Activated CD4-positive, alpha-beta T cell treated with anti-CD3 and anti-CD28 coated beads, Interleukin-2, amount 50 U/mL, for 48 hours (primary cell): ENCODE measurements around the gene MTRF1.

ENCODE experiments used
- DNase-seq, 2 experiments: peaks; one replicate each; pipeline ENCODE4 v3.0.0-alpha.2; 2020

The MTRF1 gene

DNA sequence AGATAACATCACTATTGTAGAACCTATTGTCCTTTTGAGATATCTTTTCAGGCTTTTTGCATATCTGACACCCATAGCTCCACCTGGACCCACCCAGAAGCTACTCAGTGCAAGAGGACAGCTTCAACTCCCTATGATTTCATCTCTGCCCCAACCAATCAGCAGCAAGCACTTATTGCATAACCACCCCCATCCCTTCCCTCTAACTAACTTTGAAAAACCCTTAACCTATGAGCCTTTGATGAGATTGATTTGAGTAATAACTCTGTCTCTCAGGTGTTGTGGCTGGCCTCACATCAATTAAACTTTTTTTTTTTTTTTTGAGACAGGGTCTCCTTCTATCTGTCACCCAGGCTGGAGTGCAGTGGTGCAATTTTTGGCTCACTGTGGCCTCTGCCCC lies 13.4 kb upstream of the MTRF1 start:
- no peak for DNase-seq

DNA sequence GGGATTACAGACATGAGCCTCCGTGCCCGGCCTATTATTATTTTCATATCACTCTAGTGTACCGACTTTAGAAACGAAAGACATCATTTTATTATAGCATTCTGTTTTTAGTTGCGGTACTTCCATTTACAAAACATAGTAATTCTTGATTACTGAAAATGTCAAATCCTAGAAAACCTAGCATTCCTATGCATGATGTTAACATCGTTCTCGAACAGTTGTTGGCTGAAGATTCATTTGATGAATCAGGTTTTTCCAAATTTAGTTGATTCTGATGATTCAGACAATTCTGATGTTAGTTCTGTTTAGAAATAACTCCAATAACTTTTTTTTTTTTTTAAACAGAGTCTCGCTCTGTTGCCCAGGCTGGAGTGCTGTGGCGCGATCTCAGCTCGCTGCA lies 11.5 kb upstream of the MTRF1 start:
- DNase-seq = no peak

DNA sequence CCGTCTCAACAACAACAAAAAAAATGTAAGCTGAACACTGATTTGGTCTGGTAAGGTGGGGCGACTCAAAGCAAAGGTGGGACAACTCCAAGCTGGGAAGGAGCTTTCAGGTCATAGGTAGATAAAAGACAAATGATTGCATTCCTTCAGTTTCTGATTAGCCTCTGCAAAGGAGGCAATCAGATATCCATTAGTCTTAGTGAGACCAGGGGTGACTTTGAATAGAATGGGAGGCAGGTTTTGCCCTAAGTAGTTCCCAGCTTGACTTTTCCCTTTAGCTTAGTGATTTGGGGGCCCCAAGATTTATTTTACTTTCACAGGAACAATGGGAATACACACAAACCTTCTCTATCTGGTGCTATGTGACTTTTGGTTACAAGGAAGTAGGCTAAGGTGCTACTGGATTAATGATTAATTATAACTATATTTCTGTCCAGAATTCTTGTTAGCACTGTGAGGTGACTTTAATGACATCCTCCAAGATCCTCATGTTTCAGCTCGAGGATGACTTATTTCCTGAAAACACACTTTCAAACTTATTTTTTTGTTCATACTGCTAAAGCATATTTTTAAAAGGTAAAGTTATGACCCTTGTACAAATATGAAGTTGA lies 10.6 kb upstream of the MTRF1 start:
- no peak for DNase-seq

DNA sequence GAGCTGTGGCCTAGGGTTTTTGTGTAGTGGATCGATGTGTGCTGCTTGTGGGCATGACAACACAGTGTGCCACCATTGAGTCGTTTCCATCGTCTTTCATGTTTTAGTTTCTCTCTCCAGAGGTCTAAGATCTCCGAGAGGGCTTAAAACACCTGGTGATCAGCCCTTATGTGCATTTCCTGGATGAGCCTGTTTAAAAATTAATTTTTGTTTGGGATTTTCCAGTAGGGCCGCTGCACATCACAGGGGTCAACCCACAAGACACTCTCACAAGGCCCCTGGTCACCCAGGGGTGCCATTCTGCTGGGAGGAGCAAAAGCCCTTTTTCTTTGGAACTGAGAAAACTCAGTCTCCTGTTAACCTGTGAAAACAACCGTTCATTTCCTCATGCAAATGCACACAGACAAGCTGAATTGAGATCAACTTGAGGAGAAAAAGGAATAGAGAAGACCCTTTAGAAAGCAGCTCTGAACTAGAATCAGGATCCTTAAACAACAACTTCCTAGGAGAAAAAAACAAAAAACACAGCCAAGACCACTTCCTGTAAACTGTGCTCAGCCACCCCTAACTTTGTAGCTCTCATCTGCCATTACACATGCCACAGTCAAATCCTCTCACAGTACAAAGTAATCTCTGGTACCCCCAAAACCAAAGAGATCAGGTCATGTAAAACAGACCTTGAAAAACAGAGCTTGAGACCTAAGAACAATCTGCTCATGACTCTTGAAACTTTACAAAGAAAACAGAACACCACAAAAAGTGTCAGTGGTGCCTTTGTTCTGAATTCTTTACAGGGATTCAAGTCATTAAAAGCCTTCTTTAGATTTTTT lies 8.3 kb upstream of the MTRF1 start:
- DNase-seq = no peak

DNA sequence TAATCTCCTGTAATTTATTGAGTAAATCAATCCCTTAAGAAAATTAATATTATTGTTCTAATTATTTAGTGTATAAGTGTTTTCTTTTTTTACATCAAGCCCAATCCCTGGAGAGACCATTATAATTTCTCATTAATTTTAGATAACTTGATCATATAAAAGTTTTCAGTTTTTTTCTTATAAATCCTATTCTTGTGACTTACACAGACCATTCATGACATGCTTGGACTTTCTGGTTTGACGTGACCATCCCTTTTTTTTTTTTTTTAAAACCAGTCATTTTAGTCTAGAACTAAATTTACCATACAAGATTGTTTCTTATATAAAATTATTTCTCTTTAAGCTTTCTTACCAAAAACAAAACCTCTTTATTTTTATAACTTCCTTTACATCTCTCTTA lies 5.4 kb upstream of the MTRF1 start:
- no peak for DNase-seq

DNA sequence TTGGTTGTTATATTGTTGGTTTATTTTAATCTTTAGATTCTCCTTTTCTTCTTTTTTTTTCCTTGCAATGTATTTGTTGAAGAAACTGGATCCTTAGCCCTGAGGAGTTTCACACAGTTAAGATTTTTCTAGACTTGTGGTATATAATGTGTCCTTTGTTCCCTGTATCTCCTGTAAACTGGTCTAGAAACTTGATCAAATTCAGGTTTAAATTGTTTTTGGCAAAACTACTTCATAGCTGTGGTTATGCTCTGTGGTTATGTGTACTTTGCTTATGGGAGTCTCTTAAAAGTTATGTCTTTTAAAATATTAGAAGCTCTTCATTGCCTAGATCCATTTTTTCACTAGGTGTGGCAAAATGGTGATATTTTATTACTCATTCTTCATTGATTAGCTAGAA lies 3.7 kb upstream of the MTRF1 start:
- no peak for DNase-seq

DNA sequence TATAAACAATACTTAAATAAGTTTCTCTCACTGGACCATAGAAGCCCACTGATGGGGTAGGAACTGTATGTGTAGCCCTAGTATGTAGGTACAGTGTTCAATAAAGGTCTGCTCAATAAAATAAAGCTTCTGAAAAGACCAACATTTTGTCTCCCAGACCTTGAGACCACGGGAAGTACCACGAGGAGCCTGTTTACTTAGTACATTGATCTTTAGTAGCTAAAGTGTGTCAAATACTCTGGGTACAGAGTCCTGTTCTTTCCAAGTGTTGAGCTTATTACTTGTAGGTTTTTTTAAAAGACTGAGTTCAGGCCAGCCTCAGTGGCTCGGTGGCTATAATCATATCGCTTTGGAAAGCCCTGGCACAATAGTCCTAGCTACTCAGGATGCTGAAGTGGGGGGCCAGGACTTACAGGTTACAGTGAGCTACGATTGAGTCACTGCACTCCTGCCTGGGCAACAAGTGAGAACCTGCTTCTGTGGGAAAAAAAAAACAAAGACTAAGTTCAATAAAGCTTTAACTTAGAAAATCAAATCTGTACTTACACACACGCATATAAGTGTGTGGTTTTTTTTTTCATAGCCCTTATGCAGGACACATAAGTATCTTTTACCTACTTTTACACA lies 3.4 kb downstream of the MTRF1 start:
- no peak for DNase-seq

DNA sequence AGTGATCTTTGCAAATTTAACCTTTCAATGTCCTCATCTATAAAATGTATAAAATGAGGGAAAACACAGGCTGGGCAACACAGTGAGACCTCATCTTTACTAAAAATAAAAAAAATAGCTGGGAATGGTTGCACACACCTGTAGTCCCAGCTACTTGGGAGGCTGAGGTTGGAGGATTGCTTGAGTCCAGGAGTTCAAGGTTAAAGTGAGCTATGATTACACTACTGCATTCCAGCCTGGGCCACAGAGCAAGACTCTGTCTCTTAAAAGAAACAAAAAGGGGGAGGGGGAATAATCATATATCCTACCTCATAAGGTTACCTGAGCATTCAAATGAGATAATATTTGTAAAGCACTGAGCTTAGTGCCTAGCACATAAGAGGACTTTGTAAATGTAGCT lies 5.8 kb downstream of the MTRF1 start:
- no peak for DNase-seq

DNA sequence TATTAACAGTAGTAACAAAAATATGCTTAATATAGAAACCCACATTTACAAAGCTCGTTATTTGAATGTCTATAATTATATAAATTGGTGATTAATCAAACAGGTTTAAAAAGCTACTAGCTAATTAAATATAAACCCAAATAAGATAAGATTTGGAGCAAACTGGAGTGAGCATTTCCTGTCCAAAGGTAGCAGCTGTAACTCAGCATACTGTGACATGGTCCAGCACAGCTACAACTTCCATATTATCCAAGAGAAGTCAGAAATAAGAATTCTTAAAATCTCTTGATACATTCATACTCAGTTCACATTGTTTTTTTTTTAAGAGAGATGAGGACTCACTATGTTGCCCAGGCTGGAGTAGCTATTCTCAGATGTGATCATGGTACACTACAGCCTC lies 8.5 kb downstream of the MTRF1 start:
- no peak for DNase-seq

DNA sequence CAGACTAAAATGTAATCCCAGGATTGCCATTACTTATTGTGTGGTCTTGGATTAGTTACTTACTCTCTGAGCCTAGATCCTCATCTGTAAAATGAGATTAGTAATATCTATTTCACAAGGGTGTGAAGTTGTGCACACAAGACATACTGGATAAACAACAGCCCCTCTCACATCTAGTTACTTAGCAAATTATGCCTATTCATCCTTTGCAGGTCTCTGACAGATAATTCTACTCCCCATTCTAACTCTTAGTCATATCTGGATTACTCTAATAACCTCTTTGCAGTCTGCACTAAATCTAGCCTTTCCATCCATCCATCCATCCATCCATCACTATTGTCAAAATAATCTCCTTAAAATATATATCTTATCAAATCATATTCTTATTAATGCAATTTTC lies 12.4 kb downstream of the MTRF1 start:
- DNase-seq = no peak

DNA sequence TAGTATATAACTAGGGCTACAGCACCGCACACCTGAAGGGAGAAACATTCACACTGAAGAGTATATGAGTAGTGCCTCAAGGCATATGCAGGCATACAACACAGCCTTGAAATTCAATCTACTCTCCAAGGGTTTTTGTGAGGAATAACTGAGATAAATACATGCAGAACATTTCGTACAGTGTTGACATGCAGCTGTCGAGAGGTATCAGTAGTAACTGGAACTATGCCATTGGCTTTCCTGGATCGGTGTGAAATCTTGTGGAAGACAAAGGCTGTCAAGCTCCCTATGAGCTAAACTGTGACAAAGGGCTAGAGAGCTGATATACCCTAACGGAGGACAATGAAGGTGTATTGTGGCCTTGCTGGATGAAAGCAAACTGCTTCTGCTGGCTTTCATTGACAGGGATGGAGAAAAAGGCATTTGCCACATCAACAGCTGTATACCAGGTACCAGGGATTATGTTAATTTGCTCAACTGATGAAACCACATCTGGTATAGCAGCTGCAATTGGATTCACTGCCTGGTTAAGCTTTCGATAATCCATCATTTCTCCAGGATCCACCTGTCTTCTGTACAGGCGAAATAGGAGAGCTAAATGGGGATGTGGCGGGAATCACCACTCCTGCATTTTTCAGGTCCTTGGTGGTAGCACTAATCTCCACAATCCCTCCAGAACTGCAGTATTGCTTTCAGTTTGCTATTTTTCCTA lies 16.3 kb downstream of the MTRF1 start:
- no peak for DNase-seq

DNA sequence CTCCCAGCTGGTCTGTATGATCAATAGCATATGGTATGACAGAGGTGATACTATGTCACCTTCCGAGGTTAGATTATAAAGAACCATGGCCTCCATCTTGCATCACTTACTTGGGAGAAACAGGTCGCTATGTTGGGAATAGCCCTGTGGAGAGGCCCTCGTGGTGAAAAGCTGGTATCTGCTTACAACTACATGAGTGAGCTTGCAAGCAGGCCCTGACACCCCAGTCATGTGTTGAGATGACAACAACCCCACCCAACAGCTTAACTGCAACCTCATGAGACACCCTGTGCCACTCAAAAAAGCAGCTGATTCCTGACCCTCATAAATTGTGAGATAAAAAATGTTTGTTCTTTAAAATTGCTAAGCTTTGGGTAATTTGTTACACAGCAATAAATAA lies 18.8 kb downstream of the MTRF1 start:
- no peak for DNase-seq

DNA sequence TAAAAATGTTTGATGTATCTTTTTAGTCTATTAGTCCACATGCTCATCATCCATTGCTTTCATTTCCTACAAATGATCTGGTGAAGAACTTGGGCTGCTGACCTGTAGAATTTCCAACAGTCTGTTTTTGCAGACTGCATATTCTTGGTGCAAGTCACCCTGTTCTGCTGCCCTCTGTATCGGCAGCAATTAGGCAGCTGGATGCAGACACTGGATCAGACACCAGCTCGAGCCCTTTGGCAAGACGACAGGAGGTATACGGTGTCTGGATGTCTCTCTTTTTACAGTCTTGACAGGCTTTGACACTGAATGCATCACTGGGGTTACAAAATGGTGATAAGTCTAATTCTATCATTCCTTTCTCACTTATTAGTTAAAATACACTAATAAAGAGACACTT lies 21.8 kb downstream of the MTRF1 start:
- DNase-seq = no peak

DNA sequence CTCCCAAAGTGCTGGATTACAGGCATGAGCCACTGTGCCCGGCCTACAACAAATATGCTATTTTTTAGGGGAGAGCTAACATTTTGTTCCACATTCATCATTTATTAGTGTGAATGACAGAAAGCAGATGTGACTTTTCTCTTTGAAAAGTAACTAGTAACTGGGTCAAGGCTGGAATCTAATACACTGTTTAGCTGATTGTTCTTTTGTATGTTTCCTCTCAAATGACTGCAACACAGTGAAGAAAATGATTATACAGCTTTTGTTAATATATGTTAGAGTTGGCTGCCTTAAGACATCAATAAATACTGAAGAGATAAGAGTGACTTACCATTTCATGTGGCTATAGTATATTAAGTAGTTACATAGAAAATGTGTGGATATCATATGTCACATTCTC lies 27.0 kb downstream of the MTRF1 start:
- no peak for DNase-seq

DNA sequence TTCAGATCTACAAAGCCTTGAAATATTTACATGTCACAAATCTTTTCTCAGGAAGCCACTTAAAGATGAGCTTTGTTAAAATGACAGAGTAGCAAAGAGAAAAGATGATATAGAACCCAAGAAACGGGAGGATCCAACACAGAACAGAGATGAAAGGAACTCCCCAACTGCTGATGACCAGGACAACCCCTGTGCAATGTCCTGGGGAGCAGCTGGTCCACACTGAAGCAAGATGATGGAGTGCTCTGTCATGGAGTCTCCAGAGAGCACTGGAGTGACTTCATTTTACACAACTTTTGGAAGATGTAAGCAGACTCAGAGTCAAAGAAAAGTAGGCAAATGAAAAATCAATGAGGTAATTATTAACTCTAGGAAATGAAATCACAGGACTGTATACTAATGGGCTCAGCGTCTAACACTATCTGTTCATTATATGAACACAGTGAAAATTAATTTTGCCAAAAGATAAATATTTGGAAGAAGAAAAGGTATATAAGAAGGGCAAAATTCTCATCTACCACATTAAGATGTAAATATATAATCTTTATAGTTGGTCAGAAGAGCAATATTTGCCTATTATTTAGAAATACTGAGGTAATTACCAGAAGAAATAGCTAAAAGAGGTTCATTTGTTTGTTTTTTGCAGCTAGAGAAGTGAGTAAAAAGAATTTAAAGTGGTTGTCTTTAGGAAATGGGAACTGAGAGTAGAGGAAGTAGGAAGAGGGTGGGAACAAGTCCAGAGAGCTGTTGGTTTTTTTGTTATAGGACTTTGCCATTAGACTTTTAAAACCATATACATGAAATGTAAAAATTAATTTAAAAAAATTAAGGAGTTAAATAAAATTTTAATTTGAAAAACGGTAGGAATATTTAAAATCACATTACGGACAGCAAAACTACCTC lies 30.5 kb downstream of the MTRF1 start:
- DNase-seq = no peak

DNA sequence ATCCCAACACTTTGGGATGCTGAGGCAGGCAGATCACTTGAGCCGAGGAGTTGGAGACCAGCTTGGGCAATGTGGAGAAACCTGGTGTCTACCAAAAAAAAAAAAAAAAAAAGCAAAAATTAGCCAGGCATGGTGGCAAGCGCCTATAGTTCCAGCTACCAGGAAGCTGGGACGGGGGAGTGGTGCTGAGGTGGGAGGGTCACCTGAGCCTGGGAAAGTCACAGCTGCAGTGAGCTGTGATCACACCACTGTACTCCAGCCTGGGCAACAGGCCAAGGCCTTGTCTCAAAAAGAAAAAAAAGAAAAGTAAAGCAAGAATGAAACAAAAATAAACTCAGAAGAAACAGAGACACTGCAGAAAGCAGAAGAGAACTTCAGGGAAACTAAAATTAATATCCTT lies 31.6 kb downstream of the MTRF1 start:
- DNase-seq = no peak

DNA sequence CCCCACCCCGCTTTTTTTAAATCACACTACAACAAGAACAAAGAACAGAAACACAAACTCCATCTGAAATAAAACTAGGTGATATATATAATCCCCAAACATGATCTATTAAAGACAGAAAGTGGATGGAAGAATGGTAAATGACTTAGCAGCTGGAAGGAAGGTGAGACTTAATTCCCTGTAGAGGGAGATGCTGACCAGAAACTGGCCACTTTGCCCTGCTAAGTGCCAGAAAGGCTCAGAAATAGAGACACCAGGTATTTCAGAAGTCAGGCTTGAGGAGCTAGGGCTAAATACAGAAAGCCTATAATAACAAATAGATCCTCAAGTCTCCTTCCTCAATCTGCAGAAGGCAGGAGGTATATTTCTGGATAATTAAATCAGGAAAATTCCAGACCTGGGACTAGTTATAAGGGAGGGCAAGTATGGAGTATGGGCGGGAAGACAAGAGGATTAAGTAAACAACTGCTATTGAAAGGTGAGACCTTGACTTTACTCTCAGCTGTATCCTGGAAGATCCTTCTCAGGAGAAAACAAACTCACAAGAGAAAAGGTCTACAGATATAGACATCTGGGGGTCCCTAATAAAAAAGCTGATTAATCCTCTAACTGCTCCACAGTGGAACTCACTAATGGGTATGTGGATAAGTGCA lies 32.2 kb downstream of the MTRF1 start:
- no peak for DNase-seq

DNA sequence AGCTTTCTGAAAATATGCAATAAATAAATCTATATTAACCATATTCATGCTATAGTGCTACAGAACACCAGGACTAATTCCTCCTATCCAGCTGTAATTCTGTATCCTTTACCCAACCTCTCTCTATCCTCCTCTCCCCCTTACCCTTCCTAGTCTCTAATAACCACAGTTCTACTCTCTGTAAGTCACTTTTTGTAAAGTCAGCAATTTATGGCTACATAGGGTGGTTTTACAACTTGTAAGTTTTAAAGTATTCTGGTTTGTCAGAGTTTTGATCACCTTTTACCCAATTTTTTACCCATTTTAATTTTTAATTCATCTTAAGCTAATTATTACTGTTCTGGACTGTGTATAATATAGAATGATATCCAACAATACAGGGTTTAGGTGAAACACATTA lies 34.0 kb downstream of the MTRF1 start:
- no peak for DNase-seq

DNA sequence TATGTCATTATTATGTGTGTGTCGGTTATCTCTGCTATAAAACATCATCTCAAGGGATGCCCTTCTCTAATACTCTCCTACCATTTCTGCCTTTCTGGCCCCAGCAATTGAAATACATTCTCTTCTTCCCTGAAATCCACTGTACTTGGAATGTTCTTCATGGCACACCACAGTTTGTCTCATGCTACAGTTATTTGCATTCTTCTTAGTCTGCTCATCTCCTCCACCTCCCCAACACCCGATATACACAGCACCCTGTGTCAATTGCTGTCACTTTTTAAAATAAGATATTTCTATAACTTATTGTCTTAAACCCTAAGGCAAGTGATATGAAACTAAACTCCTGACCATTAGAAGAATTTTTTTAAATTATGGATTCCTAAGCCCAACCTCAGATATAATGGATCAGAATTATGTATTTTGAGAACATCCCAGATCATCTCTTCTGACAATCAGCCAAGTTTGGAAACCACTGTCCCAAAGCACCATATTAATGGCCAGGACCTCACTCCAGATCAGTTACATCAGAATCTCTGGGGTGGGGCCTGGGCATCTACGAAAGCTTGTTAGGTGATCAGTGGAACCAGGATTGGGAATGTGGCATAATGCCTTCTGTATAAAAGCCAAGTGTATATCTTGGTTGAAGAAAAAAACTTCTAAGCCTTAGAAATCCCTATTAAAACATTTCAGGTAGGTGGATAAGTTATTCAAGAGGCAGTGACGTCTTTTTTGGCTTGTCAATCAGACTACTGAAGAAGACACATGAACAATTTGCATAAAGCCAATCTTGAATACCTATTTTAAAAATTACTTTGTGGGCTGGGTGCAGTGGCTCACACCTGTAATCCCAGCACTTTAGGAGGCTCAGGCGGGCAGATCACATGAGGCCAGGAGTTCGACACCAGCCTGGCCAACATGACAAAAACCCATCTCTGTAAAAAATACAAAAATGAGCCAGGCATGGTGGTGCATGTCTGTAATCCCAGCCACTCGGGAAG lies 39.0 kb downstream of the MTRF1 start:
- no peak for DNase-seq

DNA sequence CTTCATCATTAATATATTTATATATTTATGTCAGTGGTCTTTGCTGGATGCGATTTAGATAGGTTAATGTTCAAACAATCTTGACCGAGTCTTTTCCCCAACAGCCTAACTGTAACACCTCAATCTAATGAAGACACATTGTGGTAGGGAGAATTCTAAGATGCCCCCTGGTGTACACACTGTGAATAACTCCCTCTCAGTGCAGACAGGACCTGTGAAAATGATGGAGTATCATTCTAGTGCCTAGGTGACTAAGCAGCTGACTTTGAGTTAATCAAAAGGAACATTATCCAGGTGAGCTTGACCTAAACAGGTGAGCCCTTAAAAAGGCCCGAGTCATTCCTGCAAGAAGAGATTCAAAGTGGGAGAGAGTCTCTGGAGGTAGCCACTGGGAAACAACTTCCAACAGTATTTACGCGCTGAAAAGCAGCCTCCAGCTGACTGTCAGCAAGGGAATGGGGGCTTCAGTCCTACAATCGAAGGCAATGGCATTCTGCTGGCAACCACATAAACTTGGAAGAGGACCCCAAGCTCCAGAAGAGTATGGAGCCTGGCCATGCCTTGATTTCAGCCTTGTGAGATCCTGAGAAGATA lies 41.0 kb downstream of the MTRF1 start:
- DNase-seq = peak; percentile 48 to 62
